GM19438 (cell line): ENCODE results near the gene ESYT2.
"Not testable (repeated sequence)": the region's sequence is repeated elsewhere in the genome, so short reads cannot be mapped to it uniquely, and the experiment has no call there.

Experiments used
- ATAC-seq: cut with Tn5 transposase; IDR thresholded peaks from one replicate; pipeline ENCODE4 v1.9.1; 2021; ENCODE audit warnings: low read depth; ENCODE audit not compliant: unreplicated experiment

Gene ESYT2

GRCh38 chr7:158829342-158830210 is at the start of gene ESYT2:
TSS of gene ESYT2 (minus strand) at chr7:158829509. CDS start at chr7:158829418, 91 bp downstream.
- ATAC-seq, result peak; percentile 83

- ATAC-seq, result not testable (repeated sequence)
These were observed 49.1 kb upstream of the ESYT2 start for GRCh38 chr7:158878151-158879079.

GRCh38 chr7:158876984-158877383 is 47.7 kb upstream of the ESYT2 start:
- no peak for ATAC-seq

- no peak for ATAC-seq
These were observed 40.6 kb upstream of the ESYT2 start for GRCh38 chr7:158869876-158870275.

- no peak for ATAC-seq
These were observed 39.6 kb upstream of the ESYT2 start for GRCh38 chr7:158868764-158869410.

GRCh38 chr7:158867214-158867984 is 38.1 kb upstream of the ESYT2 start:
- no peak for ATAC-seq

GRCh38 chr7:158865977-158866376 is 36.7 kb upstream of the ESYT2 start:
- no peak for ATAC-seq

GRCh38 chr7:158865462-158865922 is 36.2 kb upstream of the ESYT2 start:
- ATAC-seq, result no peak

GRCh38 chr7:158864833-158865232 is 35.5 kb upstream of the ESYT2 start:
- ATAC-seq, result no peak

- ATAC-seq, result no peak
These were observed 35.2 kb upstream of the ESYT2 start for GRCh38 chr7:158864507-158864820.

GRCh38 chr7:158863611-158864506 is 34.5 kb upstream of the ESYT2 start:
- peak; percentile 35 for ATAC-seq

- peak; percentile 47 for ATAC-seq
These were observed 33.8 kb upstream of the ESYT2 start for GRCh38 chr7:158862985-158863610.

GRCh38 chr7:158861936-158862704 is 32.8 kb upstream of the ESYT2 start:
- no peak for ATAC-seq

- no peak for ATAC-seq
These were observed 31.9 kb upstream of the ESYT2 start for GRCh38 chr7:158861004-158861787.

GRCh38 chr7:158860394-158860793 is 31.1 kb upstream of the ESYT2 start:
- ATAC-seq, result no peak

GRCh38 chr7:158858592-158859503 is 29.5 kb upstream of the ESYT2 start:
- ATAC-seq, result no peak
